HepG2 (cell line): ENCODE measurements around the gene HIC1. TPM values are rescaled to one million over a fixed set of nuclear protein-coding genes. Genes with fewer than 3 reads are reported as not detected.

Experiments
- CBFB ChIP-seq: sonication (generic); formaldehyde crosslinking; IDR thresholded peaks from 2 replicates; pipeline ENCODE4 v1.4.0; 2020; ENCODE audit warnings: missing genetic modification reagents
- HINFP ChIP-seq: sonication (generic); formaldehyde crosslinking; IDR thresholded peaks from 2 replicates; pipeline ENCODE4 v1.4.0; 2020; ENCODE audit warnings: low read depth, mild to moderate bottlenecking, missing genetic modification reagents
- KMT2B ChIP-seq: IDR thresholded peaks from 2 replicates; pipeline ENCODE4 v1.6.1; 2016; ENCODE audit warnings: missing genetic modification reagents, missing compliant biosample characterization
- MLLT10 ChIP-seq: sonication (generic); formaldehyde crosslinking; IDR thresholded peaks from 2 replicates; pipeline ENCODE4 v1.4.0; 2020; ENCODE audit warnings: missing genetic modification reagents
- MZF1 ChIP-seq: sonication (generic); formaldehyde crosslinking; IDR thresholded peaks from 2 replicates; pipeline ENCODE4 v1.8.1; 2023; ENCODE audit warnings: mild to moderate bottlenecking, missing genetic modification reagents, borderline replicate concordance
- NFYC ChIP-seq: IDR thresholded peaks from 2 replicates; pipeline ENCODE4 v1.6.1; 2016; ENCODE audit warnings: missing genetic modification reagents, missing compliant biosample characterization
- RARA ChIP-seq: IDR thresholded peaks from 2 replicates; pipeline ENCODE4 v1.6.1; 2016; ENCODE audit warnings: missing genetic modification reagents, missing compliant biosample characterization
- RORA ChIP-seq: sonication (generic); formaldehyde crosslinking; IDR thresholded peaks from 2 replicates; pipeline ENCODE4 v1.5.0; 2020; ENCODE audit warnings: mild to moderate bottlenecking, missing genetic modification reagents, moderate library complexity
- RXRA ChIP-seq: sonication (generic); formaldehyde crosslinking; IDR thresholded peaks from 2 replicates; pipeline ENCODE4 v1.5.1; 2020; ENCODE audit warnings: missing genetic modification reagents
- SIN3B ChIP-seq: fragments of 150-350 bp; IDR thresholded peaks from 2 replicates; pipeline ENCODE4 v1.6.1; 2014; ENCODE audit warnings: low read length
- SNAI1 ChIP-seq: sonication (generic); formaldehyde crosslinking; IDR thresholded peaks from 2 replicates; pipeline ENCODE4 v1.5.0; 2020; ENCODE audit warnings: mild to moderate bottlenecking, missing genetic modification reagents, borderline replicate concordance
- STAT5B ChIP-seq: sonication (generic); formaldehyde crosslinking; IDR thresholded peaks from 2 replicates; pipeline ENCODE4 v1.4.0; 2020; ENCODE audit warnings: missing genetic modification reagents
- TARDBP ChIP-seq: sonication (generic); formaldehyde crosslinking; IDR thresholded peaks from 2 replicates; pipeline ENCODE4 v1.8.0; 2022; ENCODE audit warnings: mild to moderate bottlenecking, missing genetic modification reagents
- YEATS4 ChIP-seq: sonication (generic); formaldehyde crosslinking; IDR thresholded peaks from 2 replicates; pipeline ENCODE4 v1.4.0; 2020; ENCODE audit warnings: missing genetic modification reagents, borderline replicate concordance
- ZNF138 ChIP-seq: sonication (generic); formaldehyde crosslinking; IDR thresholded peaks from 2 replicates; pipeline ENCODE4 v1.5.0; 2020; ENCODE audit warnings: mild to moderate bottlenecking, low read depth, missing genetic modification reagents
- ZNF350 ChIP-seq: sonication (generic); formaldehyde crosslinking; IDR thresholded peaks from 2 replicates; pipeline ENCODE4 v1.4.0; 2020; ENCODE audit warnings: mild to moderate bottlenecking, low read depth, missing genetic modification reagents, borderline replicate concordance
- ZNF430 ChIP-seq: sonication (generic); formaldehyde crosslinking; IDR thresholded peaks from 2 replicates; pipeline ENCODE4 v1.9.0; 2021; ENCODE audit warnings: mild to moderate bottlenecking, missing genetic modification reagents
- ZNF530 ChIP-seq: sonication (generic); formaldehyde crosslinking; IDR thresholded peaks from 2 replicates; pipeline ENCODE4 v1.5.0; 2020; ENCODE audit warnings: low read depth, mild to moderate bottlenecking, missing genetic modification reagents
- ZNF589 ChIP-seq: sonication (generic); formaldehyde crosslinking; conservative IDR thresholded peaks from 2 replicates; pipeline ENCODE4 v1.8.0; 2022; ENCODE audit warnings: mild to moderate bottlenecking, moderate library complexity, missing genetic modification reagents
- ZNF607 ChIP-seq: sonication (generic); formaldehyde crosslinking; IDR thresholded peaks from 2 replicates; pipeline ENCODE4 v1.5.1; 2020; ENCODE audit warnings: missing genetic modification reagents, mild to moderate bottlenecking, borderline replicate concordance
- ZNF7 ChIP-seq: IDR thresholded peaks from 2 replicates; pipeline ENCODE4 v1.6.1; 2016; ENCODE audit warnings: missing biosample characterization, missing genetic modification reagents
- ZNF713 ChIP-seq: sonication (generic); formaldehyde crosslinking; IDR thresholded peaks from 2 replicates; pipeline ENCODE4 v1.4.0; 2020; ENCODE audit warnings: mild to moderate bottlenecking, missing genetic modification reagents
- polyA plus RNA-seq, 8 experiments: library from polyadenylated mRNA; depleted of rRNA in 3 of 8; stranded (reverse) in 7 of 8; unstranded in 1 of 8; fragments of >200 nt; fragmentation: Illumina TruSeq in 4 of 8; extraction: Trizol in 4 of 8; gene quantifications; 2 replicates each; pipeline versions ENCODE4 v1.2.1 to v1.2.3, GENCODE V29; 2011 to 2016; ENCODE audit warnings: low read depth in 4 of 8, missing spikeins in 1 of 8, mixed read lengths in 1 of 8; ENCODE audit not compliant: insufficient read depth in 1 of 8
- total RNA-seq, 5 experiments: library from RNA; depleted of rRNA; stranded (reverse); fragments of >200 nt; fragmentation: Illumina TruSeq; extraction: Trizol; gene quantifications; 2 replicates each; pipeline ENCODE4 v1.2.3, GENCODE V29; 2016; ENCODE audit warnings: low read depth in 1 of 5
- TF ChIP-seq, protein P1 (sequence below): sonication (generic); formaldehyde crosslinking; IDR thresholded peaks from 2 replicates; pipeline ENCODE4 v1.5.0; 2020; ENCODE audit warnings: missing genetic modification reagents
- TF ChIP-seq, protein P2 (sequence below): sonication (generic); formaldehyde crosslinking; IDR thresholded peaks from 2 replicates; pipeline ENCODE4 v1.8.1; 2022; ENCODE audit warnings: low read depth, mild to moderate bottlenecking, missing genetic modification reagents

HIC1 gene
- total and polyA plus RNA-seq, 2 of the 13 experiments (the other 11 are each of a cell fraction or from before 2014, with no cell fraction given): 0.04 to 0.31 TPM

- TF ChIP-seq ZNF7: no peak
- TF ChIP-seq NFYC (CRISPR knock-in tag): no peak
- 0 out of 2 replicates have a peak, but pooled peaks have one; percentile 19 for TF ChIP-seq HINFP (CRISPR knock-in tag)
- TF ChIP-seq TARDBP (CRISPR knock-in tag): peak; percentile 38; the same call in 1 of the 2 replicates
- no peak for TF ChIP-seq SNAI1 (CRISPR knock-in tag)
- TF ChIP-seq ZNF138 (CRISPR knock-in tag): no peak
- TF ChIP-seq CBFB: 0 out of 2 replicates have a peak, but pooled peaks have one; percentile 43
- TF ChIP-seq ZNF350 (CRISPR knock-in tag): no peak
- no peak for TF ChIP-seq MZF1 (CRISPR knock-in tag)
- TF ChIP-seq, protein P1, sequence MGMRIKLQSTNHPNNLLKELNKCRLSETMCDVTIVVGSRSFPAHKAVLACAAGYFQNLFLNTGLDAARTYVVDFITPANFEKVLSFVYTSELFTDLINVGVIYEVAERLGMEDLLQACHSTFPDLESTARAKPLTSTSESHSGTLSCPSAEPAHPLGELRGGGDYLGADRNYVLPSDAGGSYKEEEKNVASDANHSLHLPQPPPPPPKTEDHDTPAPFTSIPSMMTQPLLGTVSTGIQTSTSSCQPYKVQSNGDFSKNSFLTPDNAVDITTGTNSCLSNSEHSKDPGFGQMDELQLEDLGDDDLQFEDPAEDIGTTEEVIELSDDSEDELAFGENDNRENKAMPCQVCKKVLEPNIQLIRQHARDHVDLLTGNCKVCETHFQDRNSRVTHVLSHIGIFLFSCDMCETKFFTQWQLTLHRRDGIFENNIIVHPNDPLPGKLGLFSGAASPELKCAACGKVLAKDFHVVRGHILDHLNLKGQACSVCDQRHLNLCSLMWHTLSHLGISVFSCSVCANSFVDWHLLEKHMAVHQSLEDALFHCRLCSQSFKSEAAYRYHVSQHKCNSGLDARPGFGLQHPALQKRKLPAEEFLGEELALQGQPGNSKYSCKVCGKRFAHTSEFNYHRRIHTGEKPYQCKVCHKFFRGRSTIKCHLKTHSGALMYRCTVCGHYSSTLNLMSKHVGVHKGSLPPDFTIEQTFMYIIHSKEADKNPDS: peak; percentile 28; the same call in 1 of the 2 replicates
- TF ChIP-seq KMT2B: no peak
- TF ChIP-seq RXRA (CRISPR knock-in tag): 0 out of 2 replicates have a peak, but pooled peaks have one; percentile 18
- no peak for TF ChIP-seq MLLT10
- no peak for TF ChIP-seq ZNF713
- TF ChIP-seq ZNF607: 0 out of 2 replicates have a peak, but pooled peaks have one; percentile 16
- TF ChIP-seq, protein P2, sequence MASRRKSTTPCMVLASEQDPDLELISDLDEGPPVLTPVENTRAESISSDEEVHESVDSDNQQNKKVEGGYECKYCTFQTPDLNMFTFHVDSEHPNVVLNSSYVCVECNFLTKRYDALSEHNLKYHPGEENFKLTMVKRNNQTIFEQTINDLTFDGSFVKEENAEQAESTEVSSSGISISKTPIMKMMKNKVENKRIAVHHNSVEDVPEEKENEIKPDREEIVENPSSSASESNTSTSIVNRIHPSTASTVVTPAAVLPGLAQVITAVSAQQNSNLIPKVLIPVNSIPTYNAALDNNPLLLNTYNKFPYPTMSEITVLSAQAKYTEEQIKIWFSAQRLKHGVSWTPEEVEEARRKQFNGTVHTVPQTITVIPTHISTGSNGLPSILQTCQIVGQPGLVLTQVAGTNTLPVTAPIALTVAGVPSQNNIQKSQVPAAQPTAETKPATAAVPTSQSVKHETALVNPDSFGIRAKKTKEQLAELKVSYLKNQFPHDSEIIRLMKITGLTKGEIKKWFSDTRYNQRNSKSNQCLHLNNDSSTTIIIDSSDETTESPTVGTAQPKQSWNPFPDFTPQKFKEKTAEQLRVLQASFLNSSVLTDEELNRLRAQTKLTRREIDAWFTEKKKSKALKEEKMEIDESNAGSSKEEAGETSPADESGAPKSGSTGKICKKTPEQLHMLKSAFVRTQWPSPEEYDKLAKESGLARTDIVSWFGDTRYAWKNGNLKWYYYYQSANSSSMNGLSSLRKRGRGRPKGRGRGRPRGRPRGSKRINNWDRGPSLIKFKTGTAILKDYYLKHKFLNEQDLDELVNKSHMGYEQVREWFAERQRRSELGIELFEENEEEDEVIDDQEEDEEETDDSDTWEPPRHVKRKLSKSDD: no peak
- TF ChIP-seq ZNF530 (CRISPR knock-in tag): no peak
- TF ChIP-seq RARA (CRISPR knock-in tag): no peak
- no peak for TF ChIP-seq ZNF589 (CRISPR knock-in tag)
- no peak for TF ChIP-seq RORA (CRISPR knock-in tag)
- TF ChIP-seq YEATS4 (CRISPR knock-in tag): no peak; the same call in 1 of the 2 replicates
- TF ChIP-seq ZNF430: 0 out of 2 replicates have a peak, but pooled peaks have one; percentile 21
- TF ChIP-seq SIN3B: no peak
- no peak for TF ChIP-seq STAT5B (CRISPR knock-in tag)
These were observed at the start of gene HIC1 (continued) for GRCh38 chr17:2054512-2055291.
